Suprapubic skin (tissue), 4 donors: ENCODE results near the gene GRID2. TPM values are rescaled to one million over a fixed set of nuclear protein-coding genes. Genes with fewer than 3 reads are reported as not detected.
"Not testable (repeated sequence)": the region's sequence is repeated elsewhere in the genome, so short reads cannot be mapped to it uniquely, and the experiment has no call there.

Experiments used
- DNase-seq, 2 donors: peaks; one replicate each; pipeline ENCODE4 v3.0.0-alpha.2; 2019; ENCODE audit warnings: low spot score in 2 of 2
- H3K27ac ChIP-seq: fragments of 200-600 bp; sonication (generic); one replicate; pipeline ENCODE4 v1.5.1; 2019
- H3K27me3 ChIP-seq: fragments of 200-600 bp; sonication (generic); one replicate; pipeline ENCODE4 v1.5.1; 2019
- H3K36me3 ChIP-seq: fragments of 200-600 bp; sonication (generic); one replicate; pipeline ENCODE4 v1.5.1; 2019
- H3K4me1 ChIP-seq: fragments of 200-600 bp; sonication (generic); one replicate; pipeline ENCODE4 v1.5.1; 2019
- H3K4me3 ChIP-seq: fragments of 200-600 bp; sonication (generic); one replicate; pipeline ENCODE4 v1.5.1; 2019; ENCODE audit warnings: mild to moderate bottlenecking
- H3K9me3 ChIP-seq: fragments of 200-600 bp; sonication (generic); one replicate; pipeline ENCODE4 v1.5.1; 2019
- CTCF ChIP-seq, 2 donors: fragments of 200-600 bp in 1 of 2; fragments of 450-650 bp in 1 of 2; sonication (generic) in 1 of 2; IDR thresholded peaks; one replicate each; pipeline ENCODE4 v1.5.1; 2016 to 2019; ENCODE audit warnings: antibody characterized with exemption in 2 of 2, mild to moderate bottlenecking in 1 of 2, moderate library complexity in 1 of 2
- EP300 ChIP-seq: sonication (generic); formaldehyde crosslinking; IDR thresholded peaks from one replicate; pipeline ENCODE4 v1.6.1; 2017; ENCODE audit warnings: antibody characterized with exemption
- POLR2A ChIP-seq, 2 donors: fragments of 450-650 bp; IDR thresholded peaks; one replicate each; pipeline ENCODE4 v1.6.1; 2017; ENCODE audit warnings: antibody characterized with exemption in 2 of 2, mild to moderate bottlenecking in 2 of 2, moderate library complexity in 2 of 2
- POLR2AphosphoS5 ChIP-seq, 3 donors: sonication (generic); formaldehyde crosslinking; IDR thresholded peaks; one replicate each; pipeline ENCODE4 v1.6.1; 2017; ENCODE audit warnings: antibody characterized with exemption in 3 of 3
- WGBS: methylation state at CpG from one replicate; pipeline ENCODE4 v1.1.5; 2018; 5-methylcytosine and 5-hydroxymethylcytosine counted together
- total RNA-seq, 4 donors: library from RNA; depleted of rRNA; stranded (reverse); fragments of >200 nt; gene quantifications; one replicate each; pipeline ENCODE4 v1.1.0, GENCODE V29; 2016

GRID2 gene
- total RNA-seq, 4 donors from 2014 or later, result not detected

GRCh38 chr4:93670434-93670833 is 1366.7 kb downstream of the GRID2 start:
- no peak for DNase-seq
- WGBS, result 78% methylated on average over 2 of the region's 2 CpGs
- no peaks in the 10 kb centered on the region for H3K4me1 ChIP-seq
- TF ChIP-seq CTCF (IDR thresholded peaks at IDR 0.05) (no peak), EP300 (no peak), POLR2A (IDR thresholded peaks at IDR 0.05) (no peak), POLR2AphosphoS5 (IDR thresholded peaks at IDR 0.05) (no peak)
- H3K36me3 ChIP-seq, result no peaks in the 10 kb centered on the region
- no peaks in the 10 kb centered on the region for H3K27me3 ChIP-seq
- H3K9me3 ChIP-seq, result no peaks in the 10 kb centered on the region
- no peak overlapping the region for H3K27ac ChIP-seq
- no peak overlapping the region for H3K4me3 ChIP-seq

GRCh38 chr4:93671093-93671492 is 1367.3 kb downstream of the GRID2 start:
- no peak overlapping the region for H3K27ac ChIP-seq
- WGBS, result 94% methylated on average over 3 of the region's 3 CpGs
- DNase-seq, result no peak
- no peaks in the 10 kb centered on the region for H3K27me3 ChIP-seq
- no peaks in the 10 kb centered on the region for H3K9me3 ChIP-seq
- H3K36me3 ChIP-seq, result no peaks in the 10 kb centered on the region
- H3K4me3 ChIP-seq, result no peak overlapping the region
- TF ChIP-seq POLR2A (IDR thresholded peaks at IDR 0.05), result no peak
- TF ChIP-seq POLR2AphosphoS5 (IDR thresholded peaks at IDR 0.05), result no peak
- TF ChIP-seq EP300, result no peak
- no peak for TF ChIP-seq CTCF (IDR thresholded peaks at IDR 0.05)
- no peaks in the 10 kb centered on the region for H3K4me1 ChIP-seq

- H3K36me3 ChIP-seq, DNase-seq, H3K27me3 ChIP-seq, H3K4me3 ChIP-seq, H3K9me3 ChIP-seq, H3K27ac ChIP-seq, H3K4me1 ChIP-seq: not testable (repeated sequence)
- WGBS, result 95% methylated on average over 13 of the region's 16 CpGs
Measured at GRCh38 chr4:93676937-93677336, 1373.2 kb downstream of the GRID2 start.

GRCh38 chr4:93684571-93684970 is 1380.8 kb downstream of the GRID2 start:
- Histone ChIP-seq H3K27ac (no peak overlapping the region), H3K4me1 (no peaks in the 10 kb centered on the region)
- DNase-seq, result no peak

GRCh38 chr4:93687304-93687703 is 1383.5 kb downstream of the GRID2 start:
- H3K4me1 ChIP-seq, result no peaks in the 10 kb centered on the region
- H3K36me3 ChIP-seq, result no peaks in the 10 kb centered on the region
- TF ChIP-seq EP300 (no peak), POLR2AphosphoS5 (IDR thresholded peaks at IDR 0.05) (no peak), CTCF (IDR thresholded peaks at IDR 0.05) (no peak), POLR2A (IDR thresholded peaks at IDR 0.05) (no peak)
- no peak overlapping the region for H3K4me3 ChIP-seq
- no peak for DNase-seq
- H3K9me3 ChIP-seq, result no peaks in the 10 kb centered on the region
- no peak overlapping the region for H3K27ac ChIP-seq
- no peaks in the 10 kb centered on the region for H3K27me3 ChIP-seq

More at GRCh38 chr4:93684571-93684970, 1380.8 kb downstream of the GRID2 start:
- 58% methylated on average over 3 of the region's 3 CpGs for WGBS
- no peak overlapping the region for H3K4me3 ChIP-seq
- TF ChIP-seq POLR2A (IDR thresholded peaks at IDR 0.05) (no peak), EP300 (no peak), CTCF (IDR thresholded peaks at IDR 0.05) (no peak), POLR2AphosphoS5 (IDR thresholded peaks at IDR 0.05) (no peak)
- no peaks in the 10 kb centered on the region for H3K36me3 ChIP-seq
- H3K9me3 ChIP-seq, result no peaks in the 10 kb centered on the region
- no peaks in the 10 kb centered on the region for H3K27me3 ChIP-seq

GRCh38 chr4:93688978-93689377 is 1385.2 kb downstream of the GRID2 start:
- H3K4me1 ChIP-seq, result no peaks in the 10 kb centered on the region
- TF ChIP-seq POLR2A (IDR thresholded peaks at IDR 0.05) (no peak), POLR2AphosphoS5 (IDR thresholded peaks at IDR 0.05) (no peak), CTCF (IDR thresholded peaks at IDR 0.05) (no peak), EP300 (no peak)
- no peak for DNase-seq
- no peak overlapping the region for H3K27ac ChIP-seq
- H3K27me3 ChIP-seq, result no peaks in the 10 kb centered on the region
- no peaks in the 10 kb centered on the region for H3K9me3 ChIP-seq
- H3K36me3 ChIP-seq, result no peaks in the 10 kb centered on the region
- 92% methylated on average over 4 of the region's 4 CpGs for WGBS
- no peak overlapping the region for H3K4me3 ChIP-seq
